T1000 (cell line): Measurements from ENCODE around the gene FKBP6.
"Not testable (repeated sequence)": the region's sequence is repeated elsewhere in the genome, so short reads cannot be mapped to it uniquely, and the experiment has no call there.

ENCODE experiments used
- DNase-seq: peaks from one replicate; lab custom pipeline; 2025; ENCODE audit warnings: mixed read lengths; lab: John Stamatoyannopoulos, UW

The FKBP6 gene

GRCh38 chr7:73395538-73396503 lies 67.9 kb downstream of the FKBP6 start:
- DNase-seq, result no peak

GRCh38 chr7:73397521-73398281 lies 69.7 kb downstream of the FKBP6 start:
- no peak for DNase-seq

- DNase-seq, result peak; percentile 6
These were observed 71.5 kb downstream of the FKBP6 start for GRCh38 chr7:73399185-73400050.

GRCh38 chr7:73404860-73405259 lies 76.9 kb downstream of the FKBP6 start:
- not testable (repeated sequence) for DNase-seq
